GM19025 (cell line): ENCODE results near the gene FUOM.
"Not testable (repeated sequence)": the region's sequence is repeated elsewhere in the genome, so short reads cannot be mapped to it uniquely, and the experiment has no call there.

ENCODE experiments used
- ATAC-seq: cut with Tn5 transposase; IDR thresholded peaks from one replicate; pipeline ENCODE4 v1.9.1; 2021; ENCODE audit warnings: mild to moderate bottlenecking, low read depth, moderate library complexity; ENCODE audit not compliant: unreplicated experiment

Gene FUOM

GRCh38 chr10:133336118-133336576 is 21.7 kb downstream of the FUOM start:
- no peak for ATAC-seq

DNA sequence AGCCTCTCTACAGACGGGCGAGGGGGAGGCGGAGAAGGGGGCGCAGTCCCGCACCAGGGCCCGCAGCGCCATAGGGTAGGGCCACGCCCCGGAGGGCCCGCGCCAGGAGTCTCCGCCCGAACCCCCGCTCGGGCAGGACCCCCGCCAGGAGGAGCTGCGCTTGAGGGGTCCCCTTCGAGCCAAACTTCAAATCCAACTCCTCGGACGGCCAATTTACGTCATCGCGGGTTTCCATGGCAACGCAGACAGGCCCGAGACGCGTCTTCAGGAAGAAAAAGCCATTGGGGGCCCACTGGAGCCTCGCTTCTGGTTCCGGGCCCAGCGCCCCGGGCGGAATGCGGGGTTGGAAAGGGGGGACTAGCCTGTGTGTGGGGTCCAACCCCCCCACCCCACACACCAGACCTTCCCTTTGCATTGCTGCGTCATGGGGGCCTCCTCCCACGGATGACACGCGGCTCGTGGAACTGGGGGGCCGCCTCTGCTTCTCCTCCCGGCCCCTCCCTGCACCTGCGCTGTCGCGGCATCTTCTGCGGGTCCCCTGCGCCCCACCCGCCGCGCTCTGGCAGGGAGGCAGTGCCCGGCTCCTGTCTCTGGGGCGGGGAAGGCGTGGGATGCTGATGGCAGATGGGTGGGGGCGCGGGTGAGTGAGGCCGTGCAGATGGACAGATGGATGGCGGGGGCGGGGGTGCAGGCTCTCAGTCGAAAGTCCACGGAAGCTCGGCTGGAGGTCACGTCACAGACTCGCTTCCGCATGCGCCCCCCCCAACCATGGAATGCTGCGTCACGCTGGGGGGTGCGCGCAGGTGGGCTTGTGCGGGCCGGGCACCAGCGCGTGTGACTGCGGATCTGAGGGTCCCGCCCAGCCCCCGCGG is 22.3 kb downstream of the FUOM start:
- no peak for ATAC-seq

DNA sequence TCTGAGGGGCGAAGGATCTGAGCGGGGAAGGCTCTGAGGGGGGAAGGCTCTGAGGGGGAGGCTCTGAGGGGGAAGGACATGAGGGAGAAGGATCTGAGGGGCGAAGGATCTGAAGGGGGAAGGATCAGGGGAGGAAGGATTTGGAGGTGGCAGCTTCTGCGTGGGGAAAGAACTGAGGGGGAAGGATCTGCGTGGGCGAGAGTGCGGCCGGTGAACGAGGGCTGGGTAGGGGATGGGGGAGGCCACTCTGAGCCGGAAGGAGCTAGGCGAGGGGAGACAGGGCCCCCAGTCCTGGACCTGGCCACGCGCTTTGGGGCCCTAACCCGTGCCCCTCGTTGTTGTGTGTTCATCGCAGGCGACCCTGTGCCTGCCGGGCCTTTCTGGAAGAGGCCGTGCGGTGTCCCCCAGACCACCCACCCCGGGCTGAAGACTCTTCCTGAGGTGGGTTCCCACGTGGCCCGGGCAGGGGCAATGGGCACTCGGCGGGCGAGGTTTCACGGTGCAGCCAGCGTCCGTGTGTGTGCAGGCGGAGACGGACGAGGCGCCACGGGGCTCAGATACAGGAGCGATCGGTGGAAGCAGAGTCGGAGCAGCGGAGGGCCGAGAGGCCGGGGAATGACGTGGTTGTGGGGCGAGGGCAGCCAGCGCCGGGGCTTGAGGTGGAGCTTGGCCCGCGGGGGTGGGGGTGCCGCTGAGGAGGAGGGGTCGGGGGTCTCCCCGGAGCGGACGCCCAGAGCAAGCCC is 23.1 kb downstream of the FUOM start:
- no peak for ATAC-seq

GRCh38 chr10:133332936-133333699 is 24.7 kb downstream of the FUOM start:
- ATAC-seq: no peak

DNA sequence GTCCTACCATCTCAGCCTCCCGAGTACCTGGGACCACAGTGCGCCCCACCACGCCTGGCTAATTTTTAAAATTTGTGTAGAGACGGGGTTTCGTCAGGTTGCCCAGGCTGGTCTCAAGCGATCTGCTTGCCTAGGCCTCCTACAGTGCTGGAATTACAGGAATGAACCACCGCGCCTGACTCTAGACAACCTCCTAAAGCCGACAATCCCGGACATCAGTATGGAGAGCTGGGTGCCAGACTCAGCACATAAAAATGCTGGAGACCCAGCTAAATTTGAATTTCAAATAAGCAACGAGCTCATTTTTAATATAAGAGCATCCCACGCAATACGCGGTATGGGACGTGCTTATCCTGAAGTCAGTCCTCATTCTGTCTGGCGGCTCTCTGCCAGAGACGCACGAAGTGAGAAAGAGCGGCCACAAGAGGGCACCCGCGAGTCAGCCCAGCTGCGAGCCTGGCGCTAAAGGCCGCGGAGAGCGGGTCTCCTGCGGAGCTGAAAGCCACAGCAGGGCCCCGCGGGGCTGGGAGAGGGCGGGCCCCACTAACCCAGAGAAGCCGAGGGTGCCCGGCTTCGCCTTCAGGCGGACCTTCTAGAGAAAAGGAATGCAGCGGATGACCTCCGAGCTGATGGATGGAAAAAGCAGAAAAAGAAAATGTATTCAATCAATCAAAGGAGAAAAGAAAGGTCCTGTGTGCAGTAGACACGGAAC is 28.2 kb downstream of the FUOM start:
- ATAC-seq: peak; percentile 70

GRCh38 chr10:133328358-133329343 is 29.2 kb downstream of the FUOM start:
- no peak for ATAC-seq

GRCh38 chr10:133327651-133328357 is 30.0 kb downstream of the FUOM start:
- no peak for ATAC-seq

DNA sequence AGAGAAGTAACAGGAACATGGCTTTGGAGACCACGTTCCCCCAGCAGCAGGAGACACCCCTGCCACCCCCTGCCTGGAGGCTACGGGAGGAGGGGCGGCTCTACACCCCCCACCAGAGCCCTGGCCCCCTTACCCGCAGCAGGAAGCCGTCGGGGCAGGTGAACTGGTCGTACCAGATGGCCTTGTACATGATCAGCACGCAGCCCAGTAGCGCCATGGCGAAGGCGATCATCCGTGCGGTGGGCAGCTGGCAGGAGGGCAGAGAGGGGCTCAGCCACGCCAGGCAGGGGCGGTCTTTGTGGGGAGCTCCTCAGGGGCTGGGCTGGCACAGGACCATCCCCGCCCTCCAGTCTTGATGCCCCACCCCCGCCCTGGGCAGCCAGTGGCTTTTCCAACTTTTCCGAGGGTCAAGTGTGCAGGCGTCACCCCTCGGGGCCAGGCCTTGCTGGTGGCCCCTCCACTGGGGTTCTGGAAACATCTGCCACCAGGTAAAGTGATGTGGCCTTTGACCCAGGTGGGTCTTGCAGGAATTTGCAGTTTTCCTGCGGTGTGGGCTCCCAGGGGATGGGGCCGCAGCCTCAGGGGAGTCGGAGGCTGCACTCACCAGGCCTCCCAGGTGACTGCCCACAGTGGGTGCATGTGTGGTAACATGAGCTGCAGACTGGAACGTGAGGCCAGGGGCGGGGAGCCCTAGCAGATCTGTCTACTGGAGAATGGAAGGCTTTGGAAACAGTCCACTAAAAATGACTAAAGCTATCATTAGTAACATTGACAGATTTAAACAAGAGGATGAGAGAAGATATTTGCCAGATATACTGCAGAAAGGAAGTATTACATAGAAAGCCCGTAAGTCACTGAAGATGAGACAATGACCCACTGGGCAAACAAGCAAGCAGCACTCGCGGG is 30.8 kb downstream of the FUOM start:
- ATAC-seq: no peak

GRCh38 chr10:133326223-133326551 is 31.6 kb downstream of the FUOM start:
- no peak for ATAC-seq

GRCh38 chr10:133325440-133326222 is 32.2 kb downstream of the FUOM start:
- ATAC-seq: no peak

DNA sequence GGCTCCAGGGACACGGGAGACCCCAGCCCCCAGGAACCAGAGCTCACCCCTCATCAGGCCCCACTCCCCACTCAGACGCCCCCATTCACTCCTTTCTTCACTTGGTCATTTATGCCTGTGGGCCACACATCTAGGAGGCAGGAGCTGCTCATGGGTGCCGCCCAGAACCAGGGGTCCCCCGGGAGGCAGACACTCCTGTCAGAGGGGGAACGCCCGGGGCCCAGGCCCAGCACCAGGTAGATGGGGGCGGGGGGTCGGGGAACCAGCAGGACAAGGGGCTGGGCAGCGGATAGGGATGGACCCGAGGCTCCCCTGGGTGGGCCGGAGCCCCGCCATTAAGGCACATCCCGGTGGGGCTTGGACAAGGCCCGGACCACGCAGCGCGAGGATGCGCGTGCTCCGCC is 33.0 kb downstream of the FUOM start:
- no peak for ATAC-seq

DNA sequence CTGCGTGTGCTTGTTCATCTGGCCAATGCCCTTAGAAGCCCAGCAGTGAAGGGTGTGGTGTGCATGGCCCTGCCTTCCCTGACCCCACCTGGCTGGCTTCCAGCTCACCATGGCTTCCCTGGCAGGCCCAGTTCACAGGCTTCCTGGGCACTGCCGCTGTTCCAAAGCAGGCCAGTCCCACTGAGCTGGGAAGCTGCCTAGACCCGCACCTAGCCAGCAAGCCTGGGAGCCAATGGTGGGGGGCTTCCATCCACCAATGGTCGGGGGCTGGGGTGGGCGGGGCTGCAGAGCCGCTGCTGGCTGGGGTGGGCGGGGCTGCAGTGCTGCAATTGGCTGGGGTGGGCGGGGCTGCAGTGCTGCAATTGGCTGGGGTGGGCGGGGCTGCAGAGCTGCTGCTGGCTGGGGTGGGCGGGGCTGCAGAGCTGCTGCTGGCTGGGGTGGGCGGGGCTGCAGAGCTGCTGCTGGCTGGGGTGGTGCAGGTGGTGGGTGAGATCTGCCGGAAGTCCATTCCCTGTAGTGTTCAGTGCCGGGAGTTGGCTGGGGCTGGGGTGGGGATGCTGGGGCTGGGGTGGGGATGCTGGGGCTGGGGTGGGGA is 33.5 kb downstream of the FUOM start:
- ATAC-seq: no peak

DNA sequence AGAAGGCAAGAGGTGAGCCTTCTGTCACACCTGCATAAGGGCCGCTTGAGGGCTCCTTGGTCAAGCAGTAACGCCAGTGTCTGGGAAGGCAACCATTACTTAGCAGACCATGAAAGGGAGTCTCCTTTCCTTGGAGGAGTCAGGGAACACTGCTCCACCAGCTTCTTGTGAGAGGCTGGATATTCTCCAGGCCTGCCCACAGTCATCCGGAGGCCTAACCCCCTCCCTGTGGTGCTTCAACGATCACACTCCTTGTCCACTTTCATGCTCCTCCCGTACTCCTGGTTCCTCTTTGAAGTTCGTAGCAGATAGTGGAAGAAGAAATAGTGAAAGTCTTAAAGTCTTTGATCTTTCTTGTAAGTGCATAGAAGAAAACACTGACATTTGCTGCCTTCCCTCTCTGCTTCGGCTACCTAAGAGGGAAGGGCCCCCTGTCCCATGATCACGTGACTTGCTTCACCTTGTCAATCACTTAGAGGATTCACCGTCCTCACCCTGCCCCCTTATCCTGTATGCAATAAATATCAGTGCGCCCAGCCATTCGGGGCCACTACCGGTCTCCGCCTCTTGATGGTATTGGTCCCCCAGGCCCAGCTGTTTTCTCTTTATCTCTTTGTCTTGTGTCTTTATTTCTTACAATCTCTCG is 35.6 kb downstream of the FUOM start:
- not testable (repeated sequence) for ATAC-seq

GRCh38 chr10:133320852-133321422 is 36.9 kb downstream of the FUOM start:
- not testable (repeated sequence) for ATAC-seq

DNA sequence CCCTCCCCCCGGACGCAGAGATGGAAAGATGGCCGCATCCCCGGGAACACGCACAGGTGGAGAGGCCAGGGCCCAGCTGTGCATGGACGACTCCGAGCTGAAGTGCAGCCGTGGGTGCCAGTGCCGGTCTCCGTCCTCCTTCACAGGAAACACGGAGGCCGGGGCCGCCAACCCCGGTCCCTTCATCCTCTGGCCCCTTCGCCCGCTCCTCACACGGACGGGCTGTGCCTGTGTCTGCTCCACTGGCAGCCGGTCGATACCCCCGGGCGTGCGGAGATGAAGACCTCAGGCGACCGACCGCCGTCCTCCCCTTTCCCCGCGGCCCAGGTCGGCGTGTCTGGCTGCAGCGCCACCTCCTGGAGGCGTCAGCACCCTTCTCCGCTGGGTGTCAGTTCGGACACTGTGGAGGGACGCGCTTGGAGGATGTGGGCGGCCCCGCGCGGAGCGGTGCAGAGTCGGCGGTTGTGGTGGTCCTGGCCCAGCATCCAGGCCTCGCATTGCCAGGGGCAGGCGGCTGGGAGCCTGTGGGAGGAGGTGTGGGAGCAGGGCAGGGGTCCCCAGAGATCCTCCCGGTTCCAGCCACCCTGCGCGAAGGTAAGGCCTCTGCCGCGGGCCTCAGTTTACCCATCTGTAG is 39.2 kb downstream of the FUOM start:
- no peak for ATAC-seq
